IMR-90 (cell line): ENCODE data around the gene MSH3. TPM values are rescaled to one million over a fixed set of nuclear protein-coding genes. Genes with fewer than 3 reads are reported as not detected.
"Not testable (repeated sequence)": the region's sequence is repeated elsewhere in the genome, so short reads cannot be mapped to it uniquely, and the experiment has no call there.

Source experiments
- ATAC-seq: fragments of 200-7000 bp; cut with Tn5 transposase; 2 replicates; pipeline ENCODE4 v1.9.1; 2020; ENCODE audit warnings: low read depth, mild to moderate bottlenecking, moderate library complexity
- BruUV-seq: library from RNA; stranded (reverse); fragments of 400-500 nt; replicated peaks from 2 replicates; lab custom pipeline; 2021; lab: Mats Ljungman, UMichigan
- CTCF ChIA-PET: fragments of 300-600 bp; formaldehyde crosslinking; extraction: SDS; loops from one replicate; lab custom pipeline; 2021; ENCODE audit warnings: antibody characterized with exemption; lab: Yijun Ruan, JAX
- POLR2A ChIA-PET: fragments of 300-600 bp; sonication (Branson Sonifier 250); formaldehyde crosslinking; loops from one replicate; lab custom pipeline; 2022; ENCODE audit warnings: antibody characterized with exemption; ENCODE audit not compliant: unreplicated experiment; lab: Charles Lee
- DNase-seq: peaks from one replicate; pipeline ENCODE4 v3.0.0; 2013
- H2AFZ ChIP-seq: replicated peaks from 2 replicates; pipeline ENCODE3; 2013; ENCODE audit warnings: low read length, mild to moderate bottlenecking; ENCODE audit not compliant: poor library complexity
- H2AK5ac ChIP-seq: 2 replicates; pipeline ENCODE4 v1.6.1; 2013; ENCODE audit warnings: low read depth, low read length, inconsistent platforms
- H2AK9ac ChIP-seq: replicated peaks from 2 replicates; pipeline ENCODE3; 2013; ENCODE audit warnings: mild to moderate bottlenecking, low read depth, low read length, moderate library complexity; ENCODE audit not compliant: poor library complexity
- H2BK120ac ChIP-seq: 2 replicates; pipeline ENCODE4 v1.6.1; 2013; ENCODE audit warnings: low read depth, low read length, inconsistent platforms
- H2BK15ac ChIP-seq: 3 replicates; pipeline ENCODE4 v1.6.1; 2013; ENCODE audit warnings: low read depth, low read length, inconsistent platforms
- H2BK20ac ChIP-seq: 2 replicates; pipeline ENCODE4 v1.6.1; 2013; ENCODE audit warnings: low read depth, mild to moderate bottlenecking, inconsistent platforms, low read length, moderate library complexity
- H2BK5ac ChIP-seq: 2 replicates; pipeline ENCODE4 v1.6.1; 2013; ENCODE audit warnings: mild to moderate bottlenecking, low read depth, low read length, inconsistent platforms; ENCODE audit not compliant: poor library complexity, severe bottlenecking
- H3K14ac ChIP-seq: replicated peaks from 2 replicates; pipeline ENCODE4 v1.6.1; 2013; ENCODE audit warnings: low read depth, low read length, inconsistent platforms
- H3K18ac ChIP-seq: 2 replicates; pipeline ENCODE4 v1.6.1; 2013; ENCODE audit warnings: low read depth, low read length, control low read depth
- H3K23ac ChIP-seq: 2 replicates; pipeline ENCODE4 v1.6.1; 2013; ENCODE audit warnings: low read depth, low read length, inconsistent platforms
- H3K27ac ChIP-seq: 2 replicates; pipeline ENCODE4 v1.5.1; 2013; ENCODE audit warnings: mild to moderate bottlenecking, control low read depth, low read length; ENCODE audit not compliant: insufficient read depth
- H3K27me3 ChIP-seq: 2 replicates; pipeline ENCODE4 v1.6.1; 2013; ENCODE audit warnings: low read length; ENCODE audit not compliant: control insufficient read depth, insufficient read depth
- H3K36me3 ChIP-seq: 2 replicates; pipeline ENCODE4 v1.6.1; 2013; ENCODE audit warnings: low read length, mixed read lengths; ENCODE audit not compliant: control insufficient read depth, insufficient read depth
- H3K4ac ChIP-seq: 2 replicates; pipeline ENCODE4 v1.6.1; 2013; ENCODE audit warnings: low read depth, low read length, inconsistent platforms
- H3K4me1 ChIP-seq: 2 replicates; pipeline ENCODE4 v1.6.1; 2013; ENCODE audit warnings: low read length, mixed read lengths; ENCODE audit not compliant: control insufficient read depth, insufficient read depth
- H3K4me2 ChIP-seq: 2 replicates; pipeline ENCODE4 v1.6.1; 2013; ENCODE audit warnings: low read depth, mild to moderate bottlenecking, control low read depth, low read length, moderate library complexity
- H3K4me3 ChIP-seq: 2 replicates; pipeline ENCODE4 v1.5.1; 2013; ENCODE audit warnings: low read depth, mild to moderate bottlenecking, control low read depth, low read length, moderate library complexity; ENCODE audit not compliant: insufficient read depth
- H3K56ac ChIP-seq: 2 replicates; pipeline ENCODE4 v1.6.1; 2013; ENCODE audit warnings: low read length, inconsistent platforms; ENCODE audit not compliant: insufficient read depth; ENCODE audit errors: extremely low read depth
- H3K79me1 ChIP-seq, 2 experiments: 2 replicates each; pipeline ENCODE4 v1.6.1; 2013; ENCODE audit warnings: low read length in 2 of 2, inconsistent platforms in 1 of 2, low read depth in 1 of 2
- H3K9ac ChIP-seq: 2 replicates; pipeline ENCODE4 v1.6.1; 2013; ENCODE audit warnings: low read depth, low read length, control low read depth
- H3K9me1 ChIP-seq: 2 replicates; pipeline ENCODE4 v1.6.1; 2013; ENCODE audit warnings: low read length, inconsistent platforms; ENCODE audit not compliant: insufficient read depth
- H3K9me3 ChIP-seq: 2 replicates; pipeline ENCODE4 v1.6.1; 2013; ENCODE audit warnings: low read length; ENCODE audit not compliant: control insufficient read depth, insufficient read depth
- H4K20me1 ChIP-seq: 2 replicates; pipeline ENCODE4 v1.6.1; 2013; ENCODE audit warnings: low read length, inconsistent platforms; ENCODE audit not compliant: insufficient read depth
- H4K5ac ChIP-seq: 2 replicates; pipeline ENCODE4 v1.6.1; 2013; ENCODE audit warnings: mild to moderate bottlenecking, low read depth, low read length, control low read depth
- H4K8ac ChIP-seq, 2 experiments: 2 replicates each; pipeline ENCODE4 v1.6.1; 2013; ENCODE audit warnings: low read depth in 2 of 2, low read length in 2 of 2, control low read depth in 1 of 2, inconsistent platforms in 1 of 2
- H4K91ac ChIP-seq: 2 replicates; pipeline ENCODE4 v1.6.1; 2013; ENCODE audit warnings: low read depth, low read length, inconsistent platforms; ENCODE audit not compliant: insufficient read depth
- CEBPB ChIP-seq: IDR thresholded peaks from 2 replicates; pipeline ENCODE4 v1.6.1; 2012; ENCODE audit warnings: low read depth, low read length, improper control_type of control experiment
- MAFK ChIP-seq: IDR thresholded peaks from 2 replicates; pipeline ENCODE4 v1.6.1; 2012; ENCODE audit warnings: low read depth, low read length, improper control_type of control experiment
- MXI1 ChIP-seq: IDR thresholded peaks from 2 replicates; pipeline ENCODE4 v1.6.1; 2012; ENCODE audit warnings: low read depth, mild to moderate bottlenecking, low read length, moderate library complexity, borderline replicate concordance
- WGBS, 2 experiments: methylation state at CpG; one replicate each; pipeline versions ENCODE4 v1.1.5 to v1.1.7; 2013; ENCODE audit warnings: missing lambda C conversion rate in 2 of 2; ENCODE audit not compliant: insufficient read length in 1 of 2; ENCODE audit errors: extremely low coverage in 2 of 2; 5-methylcytosine and 5-hydroxymethylcytosine counted together
- dilution Hi-C: fragments of 300-500 bp; cut with HindIII; formaldehyde crosslinking; loops from one replicate; pipeline ENCODE4 v1.14.3; 2018; ENCODE audit warnings: low sequenced_read_pairs; ENCODE audit not compliant: unreplicated experiment
- in situ Hi-C: fragments of 300-500 bp; cut with MboI; formaldehyde crosslinking; loops from 3 replicates; pipeline ENCODE4 v1.14.3; 2019; ENCODE audit warnings: low sequenced_read_pairs, inconsistent platforms, mixed read lengths
- intact Hi-C: fragments of 100-400 bp; cut with micrococcal nuclease; formaldehyde crosslinking; loops from 2 replicates; pipeline ENCODE4 v1.10.0; 2022
- polyA plus RNA-seq, 3 experiments: library from polyadenylated mRNA; depleted of rRNA; stranded (reverse); fragments of >200 nt; gene quantifications; 2 replicates each; pipeline ENCODE4 v1.2.3, GENCODE V29; 2012; ENCODE audit warnings: low replicate concordance in 1 of 3
- total RNA-seq: library from RNA; depleted of rRNA; stranded (reverse); fragments of >200 nt; gene quantifications from 2 replicates; pipeline ENCODE4 v1.2.3, GENCODE V29; 2012

Gene MSH3
- total and polyA plus RNA-seq, 2 of the 4 experiments (the other 2 are of a cell fraction): 4.6 to 13.3 TPM

- Histone ChIP-seq H3K9me1 (no peaks in the 10 kb centered on the region), H3K4me1 (no peaks in the 10 kb centered on the region), H3K4me3 (no peak overlapping the region), H3K9me3 (no peaks in the 10 kb centered on the region), H2BK5ac (no peak overlapping the region), H2AK9ac (no peak overlapping the region), H3K23ac (no peak overlapping the region), H3K27ac (no peak overlapping the region), H3K14ac (no peak overlapping the region), H2AFZ (no peak overlapping the region), H2BK15ac (no peak overlapping the region), H4K91ac (no peak overlapping the region), H3K9ac (no peak overlapping the region), H3K79me1 (no peaks in the 10 kb centered on the region), H4K5ac (no peak overlapping the region), H2BK20ac (no peak overlapping the region), H2BK120ac (no peak overlapping the region), H3K27me3 (no peaks in the 10 kb centered on the region), H3K56ac (no peak overlapping the region), H3K36me3 (peaks cover 5% of the 10 kb centered on the region; the same call in 1 of the 2 replicates), H4K20me1 (no peaks in the 10 kb centered on the region), H3K18ac (no peak overlapping the region), H3K4me2 (no peak overlapping the region), H3K4ac (no peak overlapping the region), H4K8ac (no peak overlapping the region), H2AK5ac (no peak overlapping the region)
- no peak for TF ChIP-seq CEBPB
- TF ChIP-seq MXI1: no peak
- TF ChIP-seq MAFK: no peak
- ChIA-PET POLR2A (interaction anchor here (0.6 kb wide), 1 partner anchor 16 kb away, joined by 3 read pairs; no protein-coding TSS in a partner anchor), CTCF (interaction anchor here (2.3 kb wide), 1 partner anchor 9 kb away, joined by 4 read pairs; no protein-coding TSS in a partner anchor)
- no TSS peak for BruUV-seq
- intact Hi-C loops (no loop called here), dilution Hi-C loops (no loop called here), in situ Hi-C loops (no loop called here)
- DNase-seq: no peak
- ATAC-seq: no peak
These were observed 128.2 kb downstream of the MSH3 start for GRCh38 chr5:80782626-80783025.

- H3K27me3 ChIP-seq, H4K20me1 ChIP-seq, H3K4me3 ChIP-seq, ATAC-seq, H3K4ac ChIP-seq, H3K79me1 ChIP-seq, POLR2A ChIA-PET, H3K23ac ChIP-seq, H3K18ac ChIP-seq, H4K91ac ChIP-seq, H2BK15ac ChIP-seq, H4K8ac ChIP-seq, H2BK120ac ChIP-seq, H3K9me3 ChIP-seq, H3K4me1 ChIP-seq, H2BK5ac ChIP-seq, H4K5ac ChIP-seq, H3K36me3 ChIP-seq, H2AK5ac ChIP-seq, intact Hi-C loops, H2AK9ac ChIP-seq, H3K14ac ChIP-seq, H2AFZ ChIP-seq, BruUV-seq, H3K27ac ChIP-seq, H3K56ac ChIP-seq, H3K9me1 ChIP-seq, dilution Hi-C loops, H3K4me2 ChIP-seq, H3K9ac ChIP-seq, H2BK20ac ChIP-seq, in situ Hi-C loops, DNase-seq: not testable (repeated sequence)
- CTCF ChIA-PET: interaction anchor here (2.3 kb wide), 1 partner anchor 11 kb away, joined by 4 read pairs; no protein-coding TSS in a partner anchor
- 100% methylated on average over 3 of the region's 8 CpGs; no CpG with 5 or more reads in 1 of the 2 experiments for WGBS, 2 experiments
These were observed 129.3 kb downstream of the MSH3 start for GRCh38 chr5:80783751-80784150.
